Karpas-422 (cell line): Measurements from ENCODE around the gene HHIPL1. TPM values are rescaled to one million over a fixed set of nuclear protein-coding genes. Genes with fewer than 3 reads are reported as not detected.

Source experiments
- DNase-seq: peaks from one replicate; pipeline ENCODE4 v3.0.0-alpha.2; 2015
- H2AFZ ChIP-seq: fragments of 200-600 bp; sonication (generic); 2 replicates; pipeline ENCODE4 v1.6.1; 2014; ENCODE audit warnings: antibody characterized with exemption, low read length, mixed read lengths
- H3K27ac ChIP-seq: fragments of 200-600 bp; sonication (generic); 2 replicates; pipeline ENCODE4 v1.5.1; 2014; ENCODE audit warnings: mild to moderate bottlenecking, low read length, moderate library complexity
- H3K27me3 ChIP-seq: fragments of 200-600 bp; sonication (generic); 2 replicates; pipeline ENCODE4 v1.6.1; 2014; ENCODE audit warnings: low read length, mixed read lengths
- H3K36me3 ChIP-seq: fragments of 200-600 bp; sonication (generic); 2 replicates; pipeline ENCODE4 v1.6.1; 2014; ENCODE audit warnings: low read length, mixed read lengths; ENCODE audit not compliant: insufficient read depth
- H3K4me1 ChIP-seq: fragments of 200-600 bp; sonication (generic); 2 replicates; pipeline ENCODE4 v1.6.1; 2014; ENCODE audit warnings: mild to moderate bottlenecking, low read length, mixed read lengths
- H3K4me2 ChIP-seq: fragments of 200-600 bp; sonication (generic); 2 replicates; pipeline ENCODE4 v1.6.1; 2014; ENCODE audit warnings: low read length, low read depth, mild to moderate bottlenecking; ENCODE audit not compliant: poor library complexity, severe bottlenecking
- H3K4me3 ChIP-seq: fragments of 200-600 bp; sonication (generic); 2 replicates; pipeline ENCODE4 v1.5.1; 2014; ENCODE audit warnings: mild to moderate bottlenecking, antibody characterized with exemption, low read length, mixed read lengths
- H3K79me2 ChIP-seq: fragments of 200-600 bp; sonication (generic); 2 replicates; pipeline ENCODE4 v1.6.1; 2014; ENCODE audit warnings: mild to moderate bottlenecking, low read length, mixed read lengths
- H3K9ac ChIP-seq: fragments of 200-600 bp; sonication (generic); 2 replicates; pipeline ENCODE4 v1.6.0; 2014; ENCODE audit warnings: low read length
- H3K9me2 ChIP-seq: fragments of 200-600 bp; sonication (generic), shearing (Covaris generic); replicated peaks from 2 replicates; pipeline ENCODE4 v1.6.0; 2014; ENCODE audit warnings: mild to moderate bottlenecking, low read length, moderate library complexity; ENCODE audit not compliant: insufficient read depth
- H3K9me3 ChIP-seq: fragments of 300-700, 200-600 bp; sonication (generic); 2 replicates; pipeline ENCODE4 v1.6.1; 2014; ENCODE audit warnings: low read length, mixed read lengths
- H4K20me1 ChIP-seq: fragments of 200-600 bp; sonication (generic); 2 replicates; pipeline ENCODE4 v1.6.1; 2014; ENCODE audit warnings: mild to moderate bottlenecking, antibody characterized with exemption, low read length, low read depth; ENCODE audit not compliant: insufficient read depth
- total RNA-seq: library from RNA; depleted of rRNA; stranded (reverse); fragments of >200 nt; shearing (Covaris generic); gene quantifications from 2 replicates; pipeline ENCODE4 v1.2.3, GENCODE V29; 2014; ENCODE audit warnings: low replicate concordance

HHIPL1 gene
- total RNA-seq, 1 experiment from 2014 or later, result not detected

- H2AFZ ChIP-seq, result peak overlapping the region; percentile 99
Observed at GRCh38 chr14:99682809-99683618, 38.1 kb downstream of the HHIPL1 start.

GRCh38 chr14:99683619-99684409, 38.9 kb downstream of the HHIPL1 start, which contains the start of gene CYP46A1:
Gene CYP46A1 (plus strand): TSS chr14:99684298. CDS start chr14:99684418, 120 bp downstream.
- Histone ChIP-seq H2AFZ (peak within 1 kb of the TSS; percentile 99), H3K4me2 (peak within 1 kb of the TSS; percentile 100), H3K9me2 (no peaks in the 10 kb centered on the region), H4K20me1 (peaks cover 4% of the 10 kb centered on the region; the same call in 1 of the 2 replicates), H3K27me3 (no peaks in the 10 kb centered on the region), H3K4me3 (peak within 1 kb of the TSS; percentile 100), H3K4me1 (peaks cover 22% of the 10 kb centered on the region), H3K36me3 (no peaks in the 10 kb centered on the region), H3K27ac (peak within 1 kb of the TSS; percentile 68), H3K79me2 (no peaks in the 10 kb centered on the region), H3K9me3 (no peaks in the 10 kb centered on the region), H3K9ac (peak within 1 kb of the TSS; percentile 99)
- DNase-seq, result peak; percentile 100

More at GRCh38 chr14:99682809-99683618, 38.1 kb downstream of the HHIPL1 start:
- Histone ChIP-seq H3K36me3 (no peaks in the 10 kb centered on the region), H3K27ac (peak overlapping the region; percentile 68), H3K4me2 (peak overlapping the region; percentile 100), H4K20me1 (peaks cover 4% of the 10 kb centered on the region; the same call in 1 of the 2 replicates), H3K4me1 (peaks cover 22% of the 10 kb centered on the region), H3K27me3 (no peaks in the 10 kb centered on the region), H3K79me2 (no peaks in the 10 kb centered on the region), H3K9me2 (no peaks in the 10 kb centered on the region), H3K9me3 (peaks cover 3% of the 10 kb centered on the region; the same call in 1 of the 2 replicates), H3K4me3 (peak overlapping the region; percentile 100), H3K9ac (peak overlapping the region; percentile 99)
- DNase-seq, result peak; percentile 95

- no peak for DNase-seq
- Histone ChIP-seq H2AFZ (peak overlapping the region; percentile 1; the same call in 1 of the 2 replicates), H3K79me2 (no peaks in the 10 kb centered on the region), H3K9me3 (no peaks in the 10 kb centered on the region), H4K20me1 (peaks cover 4% of the 10 kb centered on the region; the same call in 1 of the 2 replicates), H3K4me1 (peaks cover 22% of the 10 kb centered on the region), H3K9me2 (no peaks in the 10 kb centered on the region), H3K9ac (peak overlapping the region; percentile 67), H3K27me3 (no peaks in the 10 kb centered on the region), H3K4me3 (peak overlapping the region; percentile 74), H3K36me3 (no peaks in the 10 kb centered on the region), H3K27ac (no peak overlapping the region), H3K4me2 (peak overlapping the region; percentile 89)
Observed at GRCh38 chr14:99684410-99684934, 39.5 kb downstream of the HHIPL1 start.

- no peak for DNase-seq
- H3K79me2 ChIP-seq, result no peaks in the 10 kb centered on the region
- no peak overlapping the region for H3K4me2 ChIP-seq
- no peaks in the 10 kb centered on the region for H3K27me3 ChIP-seq
- H3K9ac ChIP-seq, result no peak overlapping the region
- H3K9me3 ChIP-seq, result no peaks in the 10 kb centered on the region
- no peaks in the 10 kb centered on the region for H3K9me2 ChIP-seq
- H3K4me1 ChIP-seq, result peaks cover 22% of the 10 kb centered on the region
- H2AFZ ChIP-seq, result no peak overlapping the region
- H3K4me3 ChIP-seq, result no peak overlapping the region
- H3K36me3 ChIP-seq, result no peaks in the 10 kb centered on the region
- no peak overlapping the region for H3K27ac ChIP-seq
- peaks cover 4% of the 10 kb centered on the region; the same call in 1 of the 2 replicates for H4K20me1 ChIP-seq
Observed at GRCh38 chr14:99685151-99685591, 40.2 kb downstream of the HHIPL1 start.

- Histone ChIP-seq H3K27me3 (no peaks in the 10 kb centered on the region), H3K79me2 (no peaks in the 10 kb centered on the region), H3K4me3 (no peak overlapping the region), H3K9me2 (no peaks in the 10 kb centered on the region), H3K36me3 (no peaks in the 10 kb centered on the region), H3K4me2 (no peak overlapping the region), H2AFZ (no peak overlapping the region), H4K20me1 (peaks cover 4% of the 10 kb centered on the region; the same call in 1 of the 2 replicates), H3K4me1 (peaks cover 22% of the 10 kb centered on the region), H3K27ac (no peak overlapping the region), H3K9ac (no peak overlapping the region), H3K9me3 (no peaks in the 10 kb centered on the region)
- DNase-seq, result no peak
Observed at GRCh38 chr14:99685596-99685995, 40.7 kb downstream of the HHIPL1 start.

- Histone ChIP-seq H3K27me3 (no peaks in the 10 kb centered on the region), H3K4me1 (peaks cover 22% of the 10 kb centered on the region), H3K4me3 (no peak overlapping the region), H4K20me1 (peaks cover 4% of the 10 kb centered on the region; the same call in 1 of the 2 replicates), H3K36me3 (no peaks in the 10 kb centered on the region), H2AFZ (no peak overlapping the region), H3K79me2 (no peaks in the 10 kb centered on the region), H3K27ac (no peak overlapping the region), H3K4me2 (no peak overlapping the region), H3K9me2 (no peaks in the 10 kb centered on the region), H3K9me3 (no peaks in the 10 kb centered on the region), H3K9ac (no peak overlapping the region)
- DNase-seq, result no peak
Observed at GRCh38 chr14:99686557-99687283, 41.8 kb downstream of the HHIPL1 start.

- Histone ChIP-seq H3K9me2 (no peaks in the 10 kb centered on the region), H3K4me2 (no peak overlapping the region), H3K4me3 (no peak overlapping the region), H2AFZ (no peak overlapping the region), H4K20me1 (peaks cover 4% of the 10 kb centered on the region; the same call in 1 of the 2 replicates), H3K9me3 (no peaks in the 10 kb centered on the region), H3K4me1 (peaks cover 19% of the 10 kb centered on the region), H3K9ac (no peak overlapping the region), H3K27me3 (no peaks in the 10 kb centered on the region), H3K36me3 (no peaks in the 10 kb centered on the region), H3K79me2 (no peaks in the 10 kb centered on the region), H3K27ac (no peak overlapping the region)
- DNase-seq, result peak; percentile 74
Observed at GRCh38 chr14:99687284-99688209, 42.6 kb downstream of the HHIPL1 start.
